Endothelial cell of umbilical vein (primary cell): ENCODE measurements around the gene TOPAZ1. TPM values are rescaled to one million over a fixed set of nuclear protein-coding genes. Genes with fewer than 3 reads are reported as not detected.

Experiments
- BruUV-seq: library from RNA; stranded (reverse); fragments of 400-500 nt; replicated peaks from 2 replicates; lab custom pipeline; 2021; lab: Mats Ljungman, UMichigan
- CTCF ChIA-PET: fragments of 300-600, 350-600 bp; sonication (Branson Sonifier 250); formaldehyde crosslinking; loops from one replicate; lab custom pipeline; 2021; ENCODE audit warnings: antibody characterized with exemption, inconsistent platforms; lab: Charles Lee
- POLR2A ChIA-PET: fragments of 300-600, 350-600 bp; sonication (Branson Sonifier 250); formaldehyde crosslinking; loops from one replicate; lab custom pipeline; 2021; ENCODE audit warnings: antibody characterized with exemption, inconsistent platforms; lab: Charles Lee
- DNase-seq: peaks from one replicate; pipeline ENCODE4 v3.0.0-alpha.2; 2011; ENCODE audit warnings: low read depth, low spot score
- FAIRE-seq: peaks from 2 replicates; lab custom pipeline; 2011; peaks lifted over from hg19 to GRCh38; lab: Jason Lieb, UNC
- H2AFZ ChIP-seq: 2 replicates; pipeline ENCODE4 v1.6.0; 2012; ENCODE audit warnings: low read depth, low read length, control low read depth, inconsistent platforms
- H3K27ac ChIP-seq: 2 replicates; pipeline ENCODE4 v1.5.1; 2011; ENCODE audit warnings: low read depth, mild to moderate bottlenecking, control low read depth, low read length, moderate library complexity; ENCODE audit not compliant: insufficient read depth
- H3K27me3 ChIP-seq, 2 experiments: 2 replicates each; pipeline versions ENCODE4 v1.6.0 to v1.6.1; 2011; ENCODE audit warnings: low read length in 2 of 2, mixed read lengths in 1 of 2; ENCODE audit not compliant: control insufficient read depth in 2 of 2, insufficient read depth in 2 of 2
- H3K36me3 ChIP-seq, 2 experiments: 2 replicates in 1 of 2; 3 replicates in 1 of 2; pipeline ENCODE4 v1.5.1; 2011; ENCODE audit warnings: low read length in 2 of 2, mild to moderate bottlenecking in 1 of 2, moderate library complexity in 1 of 2; ENCODE audit not compliant: control insufficient read depth in 2 of 2, insufficient read depth in 2 of 2; ENCODE audit errors: extremely low read depth in 1 of 2
- H3K4me1 ChIP-seq: 3 replicates; pipeline ENCODE4 v1.5.1; 2011; ENCODE audit warnings: mild to moderate bottlenecking, low read length; ENCODE audit not compliant: control insufficient read depth, insufficient read depth; ENCODE audit errors: extremely low read depth
- H3K4me2 ChIP-seq: 2 replicates; pipeline ENCODE4 v1.6.1; 2011; ENCODE audit warnings: low read length, control low read depth, mixed read lengths; ENCODE audit not compliant: insufficient read depth
- H3K4me3 ChIP-seq, 3 experiments: fragments of 200-600 bp in 1 of 3; sonication (generic), shearing (Covaris generic) in 1 of 3; replicated peaks in 1 of 3; 2 replicates each; pipeline ENCODE4 v1.5.1; 2011 to 2016; ENCODE audit warnings: control low read depth in 3 of 3, low read length in 3 of 3, mild to moderate bottlenecking in 2 of 3, inconsistent platforms in 1 of 3, low read depth in 1 of 3, moderate library complexity in 1 of 3; ENCODE audit not compliant: insufficient read depth in 1 of 3
- H3K79me2 ChIP-seq: 2 replicates; pipeline ENCODE4 v1.6.0; 2012; ENCODE audit warnings: low read length, inconsistent platforms; ENCODE audit not compliant: control insufficient read depth, insufficient read depth
- H3K9ac ChIP-seq: replicated peaks from 2 replicates; pipeline ENCODE3; 2011; ENCODE audit warnings: low read length, control low read depth; ENCODE audit not compliant: insufficient read depth; ENCODE audit errors: extremely low read depth
- H3K9me1 ChIP-seq: replicated peaks from 3 replicates; pipeline ENCODE4 v1.6.0; 2011; ENCODE audit warnings: mild to moderate bottlenecking, low read length; ENCODE audit not compliant: control insufficient read depth, insufficient read depth; ENCODE audit errors: extremely low read depth
- H3K9me3 ChIP-seq: replicated peaks from 2 replicates; pipeline ENCODE4 v1.5.1; 2012; ENCODE audit warnings: low read length, inconsistent platforms; ENCODE audit not compliant: control insufficient read depth, insufficient read depth
- H4K20me1 ChIP-seq: replicated peaks from 2 replicates; pipeline ENCODE3; 2011; ENCODE audit warnings: mild to moderate bottlenecking, low read length; ENCODE audit not compliant: control insufficient read depth, insufficient read depth; ENCODE audit errors: extremely low read depth
- CTCF ChIP-seq, 2 donors: IDR thresholded peaks; 1 replicate in 1 of 2; 2 replicates in 1 of 2; pipeline ENCODE4 v1.5.1; 2011; ENCODE audit warnings: low read length in 2 of 2, mild to moderate bottlenecking in 2 of 2, moderate library complexity in 2 of 2, control low read depth in 1 of 2, inconsistent platforms in 1 of 2, low read depth in 1 of 2; ENCODE audit not compliant: insufficient read depth in 1 of 2; ENCODE audit errors: extremely low read depth in 1 of 2
- EZH2 ChIP-seq: IDR thresholded peaks from 2 replicates; pipeline ENCODE4 v1.6.1; 2012; ENCODE audit warnings: borderline replicate concordance, low read depth, mild to moderate bottlenecking, moderate library complexity, low read length, inconsistent platforms; ENCODE audit not compliant: severe bottlenecking
- FOS ChIP-seq: IDR thresholded peaks from 2 replicates; pipeline ENCODE4 v1.6.1; 2011; ENCODE audit warnings: mild to moderate bottlenecking, low read length, moderate library complexity, borderline replicate concordance; ENCODE audit not compliant: insufficient read depth
- GATA2 ChIP-seq: IDR thresholded peaks from 2 replicates; pipeline ENCODE4 v1.7.0; 2011; ENCODE audit warnings: low read depth, mild to moderate bottlenecking, moderate library complexity, mixed read lengths, low read length; ENCODE audit not compliant: insufficient read length, insufficient read depth
- JUN ChIP-seq: IDR thresholded peaks from 2 replicates; pipeline ENCODE4 v1.6.1; 2011; ENCODE audit warnings: borderline replicate concordance, low read depth; ENCODE audit not compliant: insufficient read length, insufficient read depth
- MYC ChIP-seq: IDR thresholded peaks from one replicate; pipeline ENCODE4 v1.6.1; 2011; ENCODE audit warnings: mild to moderate bottlenecking, low read depth, low read length
- POLR2A ChIP-seq: IDR thresholded peaks from 2 replicates; pipeline ENCODE4 v1.6.1; 2012; ENCODE audit warnings: low read depth, mild to moderate bottlenecking, control low read depth, low read length
- POLR2AphosphoS5 ChIP-seq: IDR thresholded peaks from 2 replicates; pipeline ENCODE4 v1.6.1; 2012; ENCODE audit warnings: low read depth, mild to moderate bottlenecking, control low read depth, low read length, moderate library complexity; ENCODE audit not compliant: insufficient read depth
- dilution Hi-C: fragments of 300-500 bp; cut with MboI; formaldehyde crosslinking; loops from one replicate; pipeline ENCODE4 v1.15.0; 2019; ENCODE audit warnings: low sequenced_read_pairs; ENCODE audit not compliant: extremely low pct_ligation_motif_present
- intact Hi-C: fragments of 100-400 bp; cut with micrococcal nuclease; formaldehyde crosslinking; loops from one replicate; pipeline ENCODE4 v1.10.0; 2022
- polyA plus RNA-seq, 4 experiments: library from polyadenylated mRNA; depleted of rRNA in 3 of 4; stranded (reverse) in 3 of 4; unstranded in 1 of 4; fragments of >200 nt; gene quantifications; 2 replicates each; pipeline versions ENCODE4 v1.2.1 to v1.2.3, GENCODE V29; 2011 to 2012; ENCODE audit warnings: missing spikeins in 1 of 4
- total RNA-seq: library from RNA; stranded (reverse); gene quantifications from 2 replicates; pipeline ENCODE4 v1.2.3, GENCODE V29; 2021
- TF ChIP-seq, protein P1 (sequence below): IDR thresholded peaks from 2 replicates; pipeline ENCODE4 v1.6.1; 2011; ENCODE audit not compliant: insufficient read depth, insufficient read length

The TOPAZ1 gene
- total and polyA plus RNA-seq, 2 donors (not counting 3 experiments of a cell fraction or from before 2014, with no cell fraction given), result not detected

DNA sequence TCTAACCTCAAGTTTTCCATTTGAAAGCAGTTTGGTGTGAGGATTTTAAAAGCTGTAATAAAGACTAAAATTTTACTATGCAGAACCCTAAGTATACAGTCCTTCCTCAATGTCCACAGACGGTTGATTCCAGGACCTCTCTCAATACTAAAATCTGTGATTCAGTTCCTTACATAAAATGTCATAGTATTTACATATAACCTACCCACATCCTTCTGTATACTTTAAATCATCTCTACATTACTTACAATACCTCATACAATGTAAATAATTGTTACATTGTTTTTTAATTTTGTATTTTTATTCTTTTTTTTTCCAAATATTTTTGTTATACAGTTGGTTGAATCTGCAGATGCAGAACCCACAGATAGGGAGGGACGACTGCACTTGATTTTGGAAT is 2.8 kb upstream of the TOPAZ1 start:
- Histone ChIP-seq H3K27ac (no peak overlapping the region), H3K4me3 (no peak overlapping the region), H3K36me3 (no peaks in the 10 kb centered on the region), H2AFZ (no peak overlapping the region), H3K9me3 (no peaks in the 10 kb centered on the region), H4K20me1 (no peaks in the 10 kb centered on the region), H3K9ac (no peak overlapping the region), H3K27me3 (peaks cover 0 to 6% of the 10 kb centered on the region in 2 experiments), H3K79me2 (no peaks in the 10 kb centered on the region), H3K9me1 (no peaks in the 10 kb centered on the region), H3K4me2 (no peak overlapping the region), H3K4me1 (peaks cover 12% of the 10 kb centered on the region)
- FAIRE-seq, result no peak
- no peak for DNase-seq
- CTCF ChIA-PET, result no interaction called here
- intact Hi-C loops (loop anchor here (5.0 kb wide), 3 partner anchors 487 to 952 kb away; partner anchors contain the start of genes ABHD5 and SNRK), dilution Hi-C loops (no loop called here)
- POLR2A ChIA-PET, result no interaction called here
- TF ChIP-seq CTCF (IDR thresholded peaks at IDR 0.05; ENCODE audit: extremely low read depth in 1 of 2, insufficient read depth in 1 of 2, low read depth in 1 of 2, low read length in 2 of 2) (no peak), EZH2 (no peak), FOS (no peak), MYC (no peak), JUN (no peak), GATA2 (no peak), POLR2A (no peak), POLR2AphosphoS5 (no peak)
- TF ChIP-seq, protein P1, sequence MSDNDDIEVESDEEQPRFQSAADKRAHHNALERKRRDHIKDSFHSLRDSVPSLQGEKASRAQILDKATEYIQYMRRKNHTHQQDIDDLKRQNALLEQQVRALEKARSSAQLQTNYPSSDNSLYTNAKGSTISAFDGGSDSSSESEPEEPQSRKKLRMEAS, result no peak
- BruUV-seq, result no TSS peak
